CD4-positive, alpha-beta T cell treated with Interleukin-4 for 4 hours (primary cell): Measurements from ENCODE around the gene DOLPP1.
A peak's percentile ranks its signal among the peaks of the same experiment; 100 is the strongest.
"Not testable (repeated sequence)": the region's sequence is repeated elsewhere in the genome, so short reads cannot be mapped to it uniquely, and the experiment has no call there.

Experiments used
- DNase-seq: peaks from one replicate; pipeline ENCODE4 v3.0.0-alpha.2; 2020

The DOLPP1 gene

GRCh38 chr9:129095908-129096307 lies 15.0 kb downstream of the DOLPP1 start:
- DNase-seq, result no peak

- no peak for DNase-seq
These were observed 16.9 kb downstream of the DOLPP1 start for GRCh38 chr9:129097671-129098306.

GRCh38 chr9:129098328-129098727 lies 17.4 kb downstream of the DOLPP1 start:
- no peak for DNase-seq

- no peak for DNase-seq
These were observed 19.7 kb downstream of the DOLPP1 start for GRCh38 chr9:129100383-129101169.

GRCh38 chr9:129101279-129101678 lies 20.4 kb downstream of the DOLPP1 start:
- no peak for DNase-seq

- no peak for DNase-seq
These were observed 21.2 kb downstream of the DOLPP1 start for GRCh38 chr9:129102095-129102525.

- DNase-seq, result no peak
These were observed 22.1 kb downstream of the DOLPP1 start for GRCh38 chr9:129102791-129103594.

GRCh38 chr9:129103595-129103965 lies 22.7 kb downstream of the DOLPP1 start:
- DNase-seq, result no peak

GRCh38 chr9:129104051-129104450 lies 23.1 kb downstream of the DOLPP1 start:
- no peak for DNase-seq

GRCh38 chr9:129105857-129106694 lies 25.2 kb downstream of the DOLPP1 start:
- no peak for DNase-seq

GRCh38 chr9:129107651-129108050 lies 26.7 kb downstream of the DOLPP1 start:
- DNase-seq, result no peak

- DNase-seq, result no peak
These were observed 27.3 kb downstream of the DOLPP1 start for GRCh38 chr9:129108083-129108804.

GRCh38 chr9:129108805-129109536 lies 28.1 kb downstream of the DOLPP1 start:
- DNase-seq, result no peak

- DNase-seq, result no peak
These were observed 28.6 kb downstream of the DOLPP1 start for GRCh38 chr9:129109537-129109903.

GRCh38 chr9:129109952-129110739 lies 29.2 kb downstream of the DOLPP1 start:
- DNase-seq, result no peak

GRCh38 chr9:129110740-129111527 lies 30.0 kb downstream of the DOLPP1 start, which contains the start of the genes CRAT and PTPA:
Gene CRAT (minus strand): TSS chr9:129110793. CDS start chr9:129110509, 284 bp downstream.
Gene PTPA (plus strand): TSS chr9:129111415. CDS start chr9:129111601, 186 bp downstream.
- peak; percentile 93 for DNase-seq

GRCh38 chr9:129111528-129112151 lies 30.7 kb downstream of the DOLPP1 start:
- DNase-seq, result peak; percentile 7

- DNase-seq, result not testable (repeated sequence)
These were observed 31.6 kb downstream of the DOLPP1 start for GRCh38 chr9:129112526-129112925.
